Measurements from ENCODE around the gene HIVEP2.
A peak's percentile ranks its signal among the peaks of the same experiment; 100 is the strongest.

Gene HIVEP2

GRCh38 chr6:142867355-142867801, 77.6 kb downstream of the HIVEP2 start:
- no peaks in the 10 kb centered on the region for H3K36me3 ChIP-seq (ENCODE audit: insufficient read depth, low read length)
- no peak overlapping the region for H2AFZ ChIP-seq (ENCODE audit: low read length, unreplicated experiment)
- peaks cover 32% of the 10 kb centered on the region for H3K79me2 ChIP-seq (ENCODE audit: control insufficient read depth, insufficient read depth, low read length, unreplicated experiment)
- peaks cover 39% of the 10 kb centered on the region for H3K4me1 ChIP-seq (ENCODE audit: control insufficient read depth, insufficient read depth, low read length, unreplicated experiment)
- H3K4me3 ChIP-seq (ENCODE audit: low read depth, low read length): peak overlapping the region; percentile 55
- H3K27me3 ChIP-seq (ENCODE audit: insufficient read depth, low read length): no peaks in the 10 kb centered on the region
- H3K27ac ChIP-seq (ENCODE audit: low read depth, low read length): peak overlapping the region; percentile 40; the same call in 1 of the 2 replicates

GRCh38 chr6:142863981-142864380, 81.0 kb downstream of the HIVEP2 start:
- H3K36me3 ChIP-seq (ENCODE audit: insufficient read depth, low read length): 0 out of 2 replicates have a peak, but pooled peaks cover 3% of the 10 kb centered on the region
- peaks cover 17% of the 10 kb centered on the region for H3K79me2 ChIP-seq (ENCODE audit: control insufficient read depth, insufficient read depth, low read length, unreplicated experiment)
- no peak overlapping the region for H3K27ac ChIP-seq (ENCODE audit: low read depth, low read length)
- no peak overlapping the region for H3K4me3 ChIP-seq (ENCODE audit: low read depth, low read length)
- H2AFZ ChIP-seq (ENCODE audit: low read length, unreplicated experiment): no peak overlapping the region
- peaks cover 22% of the 10 kb centered on the region for H3K4me1 ChIP-seq (ENCODE audit: control insufficient read depth, insufficient read depth, low read length, unreplicated experiment)
- H3K27me3 ChIP-seq (ENCODE audit: insufficient read depth, low read length): no peaks in the 10 kb centered on the region

GRCh38 chr6:142861711-142862110, 83.3 kb downstream of the HIVEP2 start:
- no peak overlapping the region for H2AFZ ChIP-seq (ENCODE audit: low read length, unreplicated experiment)
- no peaks in the 10 kb centered on the region for H3K27me3 ChIP-seq (ENCODE audit: insufficient read depth, low read length)
- no peaks in the 10 kb centered on the region for H3K4me1 ChIP-seq (ENCODE audit: control insufficient read depth, insufficient read depth, low read length, unreplicated experiment)
- no peak overlapping the region for H3K27ac ChIP-seq (ENCODE audit: low read depth, low read length)
- H3K4me3 ChIP-seq (ENCODE audit: low read depth, low read length): no peak overlapping the region
- H3K79me2 ChIP-seq (ENCODE audit: control insufficient read depth, insufficient read depth, low read length, unreplicated experiment): peaks cover 16% of the 10 kb centered on the region
- 0 out of 2 replicates have a peak, but pooled peaks cover 3% of the 10 kb centered on the region for H3K36me3 ChIP-seq (ENCODE audit: insufficient read depth, low read length)

GRCh38 chr6:142860498-142860897, 84.5 kb downstream of the HIVEP2 start:
- Histone ChIP-seq H3K36me3 (ENCODE audit: insufficient read depth, low read length) (0 out of 2 replicates have a peak, but pooled peaks cover 3% of the 10 kb centered on the region), H3K79me2 (ENCODE audit: control insufficient read depth, insufficient read depth, low read length, unreplicated experiment) (peaks cover 15% of the 10 kb centered on the region), H3K27ac (ENCODE audit: low read depth, low read length) (no peak overlapping the region), H3K27me3 (ENCODE audit: insufficient read depth, low read length) (no peaks in the 10 kb centered on the region), H3K4me1 (ENCODE audit: control insufficient read depth, insufficient read depth, low read length, unreplicated experiment) (no peaks in the 10 kb centered on the region), H2AFZ (ENCODE audit: low read length, unreplicated experiment) (no peak overlapping the region), H3K4me3 (ENCODE audit: low read depth, low read length) (no peak overlapping the region)

GRCh38 chr6:142857796-142858555, 87.0 kb downstream of the HIVEP2 start:
- peaks cover 21% of the 10 kb centered on the region for H3K79me2 ChIP-seq (ENCODE audit: control insufficient read depth, insufficient read depth, low read length, unreplicated experiment)
- no peaks in the 10 kb centered on the region for H3K27me3 ChIP-seq (ENCODE audit: insufficient read depth, low read length)
- H3K4me1 ChIP-seq (ENCODE audit: control insufficient read depth, insufficient read depth, low read length, unreplicated experiment): peaks cover 22% of the 10 kb centered on the region
- H3K36me3 ChIP-seq (ENCODE audit: insufficient read depth, low read length): 0 out of 2 replicates have a peak, but pooled peaks cover 3% of the 10 kb centered on the region
- no peak overlapping the region for H3K27ac ChIP-seq (ENCODE audit: low read depth, low read length)
- no peak overlapping the region for H2AFZ ChIP-seq (ENCODE audit: low read length, unreplicated experiment)
- no peak overlapping the region for H3K4me3 ChIP-seq (ENCODE audit: low read depth, low read length)

- H3K36me3 ChIP-seq (ENCODE audit: insufficient read depth, low read length): 0 out of 2 replicates have a peak, but pooled peaks cover 3% of the 10 kb centered on the region
- H3K79me2 ChIP-seq (ENCODE audit: control insufficient read depth, insufficient read depth, low read length, unreplicated experiment): peaks cover 23% of the 10 kb centered on the region
- H3K27me3 ChIP-seq (ENCODE audit: insufficient read depth, low read length): no peaks in the 10 kb centered on the region
- no peak overlapping the region for H3K4me3 ChIP-seq (ENCODE audit: low read depth, low read length)
- H3K4me1 ChIP-seq (ENCODE audit: control insufficient read depth, insufficient read depth, low read length, unreplicated experiment): peaks cover 22% of the 10 kb centered on the region
- H3K27ac ChIP-seq (ENCODE audit: low read depth, low read length): no peak overlapping the region
- H2AFZ ChIP-seq (ENCODE audit: low read length, unreplicated experiment): no peak overlapping the region
These were observed 87.7 kb downstream of the HIVEP2 start for GRCh38 chr6:142857233-142857761.

- 0 out of 2 replicates have a peak, but pooled peaks cover 3% of the 10 kb centered on the region for H3K36me3 ChIP-seq (ENCODE audit: insufficient read depth, low read length)
- peaks cover 27% of the 10 kb centered on the region for H3K4me1 ChIP-seq (ENCODE audit: control insufficient read depth, insufficient read depth, low read length, unreplicated experiment)
- no peak overlapping the region for H2AFZ ChIP-seq (ENCODE audit: low read length, unreplicated experiment)
- H3K4me3 ChIP-seq (ENCODE audit: low read depth, low read length): no peak overlapping the region
- no peak overlapping the region for H3K27ac ChIP-seq (ENCODE audit: low read depth, low read length)
- no peaks in the 10 kb centered on the region for H3K27me3 ChIP-seq (ENCODE audit: insufficient read depth, low read length)
- H3K79me2 ChIP-seq (ENCODE audit: control insufficient read depth, insufficient read depth, low read length, unreplicated experiment): peaks cover 24% of the 10 kb centered on the region
These were observed 88.2 kb downstream of the HIVEP2 start for GRCh38 chr6:142856624-142857232.

- no peaks in the 10 kb centered on the region for H3K27me3 ChIP-seq (ENCODE audit: insufficient read depth, low read length)
- H2AFZ ChIP-seq (ENCODE audit: low read length, unreplicated experiment): no peak overlapping the region
- H3K4me3 ChIP-seq (ENCODE audit: low read depth, low read length): no peak overlapping the region
- H3K27ac ChIP-seq (ENCODE audit: low read depth, low read length): no peak overlapping the region
- peaks cover 31% of the 10 kb centered on the region for H3K79me2 ChIP-seq (ENCODE audit: control insufficient read depth, insufficient read depth, low read length, unreplicated experiment)
- 0 out of 2 replicates have a peak, but pooled peaks cover 3% of the 10 kb centered on the region for H3K36me3 ChIP-seq (ENCODE audit: insufficient read depth, low read length)
- H3K4me1 ChIP-seq (ENCODE audit: control insufficient read depth, insufficient read depth, low read length, unreplicated experiment): peaks cover 34% of the 10 kb centered on the region
These were observed 88.9 kb downstream of the HIVEP2 start for GRCh38 chr6:142855893-142856623.

GRCh38 chr6:142854589-142855488, 90.1 kb downstream of the HIVEP2 start:
- Histone ChIP-seq H3K79me2 (ENCODE audit: control insufficient read depth, insufficient read depth, low read length, unreplicated experiment) (peaks cover 41% of the 10 kb centered on the region), H2AFZ (ENCODE audit: low read length, unreplicated experiment) (no peak overlapping the region), H3K4me1 (ENCODE audit: control insufficient read depth, insufficient read depth, low read length, unreplicated experiment) (peaks cover 46% of the 10 kb centered on the region), H3K27ac (ENCODE audit: low read depth, low read length) (no peak overlapping the region; the same call in 1 of the 2 replicates), H3K36me3 (ENCODE audit: insufficient read depth, low read length) (no peaks in the 10 kb centered on the region), H3K27me3 (ENCODE audit: insufficient read depth, low read length) (no peaks in the 10 kb centered on the region), H3K4me3 (ENCODE audit: low read depth, low read length) (no peak overlapping the region)
